Activated T-helper 17 cell treated with anti-CD3 and anti-CD28 coated beads, Interleukin-2, amount 50 U/mL, for 72 hours (primary cell): Measurements from ENCODE around the gene TTLL9. TPM values are rescaled to one million over a fixed set of nuclear protein-coding genes. Genes with fewer than 3 reads are reported as not detected.

Source experiments
- ATAC-seq: fragments of 150-1000 bp; cut with Tn5 transposase; replicated peaks from 2 replicates; pipeline ENCODE4 v1.10.0; 2021; ENCODE audit warnings: mild to moderate bottlenecking, moderate library complexity
- H3K27ac Mint-ChIP-seq: one replicate; pipeline ENCODE4 v1.8.0; 2022; ENCODE audit warnings: mixed read lengths
- H3K27me3 Mint-ChIP-seq: one replicate; pipeline ENCODE4 v1.8.0; 2022; ENCODE audit warnings: mixed read lengths
- H3K36me3 Mint-ChIP-seq: one replicate; pipeline ENCODE4 v1.8.0; 2022; ENCODE audit warnings: low read depth, mild to moderate bottlenecking, mixed read lengths
- H3K4me1 Mint-ChIP-seq: one replicate; pipeline ENCODE4 v1.8.0; 2022; ENCODE audit warnings: mixed read lengths
- H3K4me3 Mint-ChIP-seq: one replicate; pipeline ENCODE4 v1.8.0; 2022; ENCODE audit warnings: mild to moderate bottlenecking, mixed read lengths
- H3K9me3 Mint-ChIP-seq: one replicate; pipeline ENCODE4 v1.8.0; 2022; ENCODE audit warnings: mixed read lengths
- total RNA-seq, 2 donors: library from RNA; stranded (reverse); gene quantifications; one replicate each; pipeline ENCODE4 v1.2.3, GENCODE V29; 2022

TTLL9 gene
- total RNA-seq, 2 donors from 2014 or later: not detected

- Mint-ChIP-seq H3K9me3 (no peaks in the 10 kb centered on the region), H3K27me3 (no peaks in the 10 kb centered on the region), H3K27ac (no peak overlapping the region), H3K36me3 (no peaks in the 10 kb centered on the region), H3K4me1 (no peaks in the 10 kb centered on the region), H3K4me3 (no peak overlapping the region)
- no peak for ATAC-seq
Observed at GRCh38 chr20:31843881-31844280, 26.6 kb upstream of the TTLL9 start.

GRCh38 chr20:31844737-31845299 is 25.6 kb upstream of the TTLL9 start:
- Mint-ChIP-seq H3K27ac (no peak overlapping the region), H3K36me3 (no peaks in the 10 kb centered on the region), H3K4me1 (no peaks in the 10 kb centered on the region), H3K9me3 (no peaks in the 10 kb centered on the region), H3K4me3 (no peak overlapping the region), H3K27me3 (no peaks in the 10 kb centered on the region)
- no peak for ATAC-seq

- Mint-ChIP-seq H3K4me3 (no peak within 1 kb of the TSS), H3K9me3 (no peaks in the 10 kb centered on the region)
- no peak for ATAC-seq
Observed at GRCh38 chr20:31845300-31845863, 25.1 kb upstream of the TTLL9 start, which contains the start of gene FOXS1. Gene FOXS1, minus strand, starts transcription at chr20:31845604. Its CDS starts 62 bp downstream, at chr20:31845542.

GRCh38 chr20:31846793-31847138 is 23.7 kb upstream of the TTLL9 start:
- H3K4me3 Mint-ChIP-seq: no peak overlapping the region
- no peaks in the 10 kb centered on the region for H3K4me1 Mint-ChIP-seq
- H3K9me3 Mint-ChIP-seq: no peaks in the 10 kb centered on the region
- no peak overlapping the region for H3K27ac Mint-ChIP-seq
- ATAC-seq: no peak
- no peaks in the 10 kb centered on the region for H3K36me3 Mint-ChIP-seq
- H3K27me3 Mint-ChIP-seq: peaks cover 8% of the 10 kb centered on the region

More at GRCh38 chr20:31845300-31845863, 25.1 kb upstream of the TTLL9 start, which contains the start of gene FOXS1:
- Mint-ChIP-seq H3K4me1 (no peaks in the 10 kb centered on the region), H3K36me3 (no peaks in the 10 kb centered on the region), H3K27ac (no peak within 1 kb of the TSS), H3K27me3 (no peaks in the 10 kb centered on the region)

GRCh38 chr20:31848088-31848999 is 22.1 kb upstream of the TTLL9 start:
- Mint-ChIP-seq H3K4me3 (no peak overlapping the region), H3K9me3 (no peaks in the 10 kb centered on the region), H3K27me3 (peaks cover 8% of the 10 kb centered on the region), H3K4me1 (no peaks in the 10 kb centered on the region), H3K36me3 (no peaks in the 10 kb centered on the region), H3K27ac (no peak overlapping the region)
- no peak for ATAC-seq

GRCh38 chr20:31849306-31849930 is 21.0 kb upstream of the TTLL9 start:
- no peak overlapping the region for H3K27ac Mint-ChIP-seq
- H3K4me3 Mint-ChIP-seq: no peak overlapping the region
- peaks cover 8% of the 10 kb centered on the region for H3K27me3 Mint-ChIP-seq
- no peaks in the 10 kb centered on the region for H3K4me1 Mint-ChIP-seq
- H3K9me3 Mint-ChIP-seq: no peaks in the 10 kb centered on the region
- H3K36me3 Mint-ChIP-seq: no peaks in the 10 kb centered on the region
- no peak for ATAC-seq

GRCh38 chr20:31851240-31851955 is 19.0 kb upstream of the TTLL9 start:
- Mint-ChIP-seq H3K27me3 (peaks cover 8% of the 10 kb centered on the region), H3K4me3 (no peak overlapping the region), H3K9me3 (no peaks in the 10 kb centered on the region), H3K27ac (no peak overlapping the region), H3K4me1 (no peaks in the 10 kb centered on the region), H3K36me3 (no peaks in the 10 kb centered on the region)
- no peak for ATAC-seq

GRCh38 chr20:31853481-31853880 is 17.0 kb upstream of the TTLL9 start:
- Mint-ChIP-seq H3K4me1 (no peaks in the 10 kb centered on the region), H3K36me3 (no peaks in the 10 kb centered on the region), H3K27me3 (peaks cover 14% of the 10 kb centered on the region), H3K9me3 (no peaks in the 10 kb centered on the region), H3K27ac (no peak overlapping the region), H3K4me3 (no peak overlapping the region)
- no peak for ATAC-seq

GRCh38 chr20:31856516-31856915 is 13.9 kb upstream of the TTLL9 start:
- H3K36me3 Mint-ChIP-seq: no peaks in the 10 kb centered on the region
- H3K4me1 Mint-ChIP-seq: no peaks in the 10 kb centered on the region
- no peak overlapping the region for H3K4me3 Mint-ChIP-seq
- H3K9me3 Mint-ChIP-seq: no peaks in the 10 kb centered on the region
- H3K27ac Mint-ChIP-seq: no peak overlapping the region
- H3K27me3 Mint-ChIP-seq: peaks cover 13% of the 10 kb centered on the region
- ATAC-seq: no peak

GRCh38 chr20:31857861-31858759 is 12.3 kb upstream of the TTLL9 start:
- H3K27ac Mint-ChIP-seq: no peak overlapping the region
- H3K27me3 Mint-ChIP-seq: peaks cover 17% of the 10 kb centered on the region
- no peaks in the 10 kb centered on the region for H3K36me3 Mint-ChIP-seq
- no peak overlapping the region for H3K4me3 Mint-ChIP-seq
- H3K4me1 Mint-ChIP-seq: peaks cover 5% of the 10 kb centered on the region
- no peak for ATAC-seq
- no peaks in the 10 kb centered on the region for H3K9me3 Mint-ChIP-seq

- H3K4me3 Mint-ChIP-seq: no peak overlapping the region
- no peak overlapping the region for H3K27ac Mint-ChIP-seq
- no peaks in the 10 kb centered on the region for H3K36me3 Mint-ChIP-seq
- peaks cover 5% of the 10 kb centered on the region for H3K4me1 Mint-ChIP-seq
- H3K27me3 Mint-ChIP-seq: peaks cover 17% of the 10 kb centered on the region
- H3K9me3 Mint-ChIP-seq: no peaks in the 10 kb centered on the region
- no peak for ATAC-seq
Observed at GRCh38 chr20:31858760-31859083, 11.7 kb upstream of the TTLL9 start.

GRCh38 chr20:31859266-31859997 is 11.0 kb upstream of the TTLL9 start:
- H3K27ac Mint-ChIP-seq: no peak overlapping the region
- peaks cover 17% of the 10 kb centered on the region for H3K27me3 Mint-ChIP-seq
- H3K36me3 Mint-ChIP-seq: no peaks in the 10 kb centered on the region
- ATAC-seq: no peak
- no peak overlapping the region for H3K4me3 Mint-ChIP-seq
- peaks cover 5% of the 10 kb centered on the region for H3K4me1 Mint-ChIP-seq
- no peaks in the 10 kb centered on the region for H3K9me3 Mint-ChIP-seq

GRCh38 chr20:31859998-31860380 is 10.4 kb upstream of the TTLL9 start:
- no peak for ATAC-seq
- H3K27me3 Mint-ChIP-seq: peaks cover 17% of the 10 kb centered on the region

More at GRCh38 chr20:31859998-31860380, 10.4 kb upstream of the TTLL9 start:
- Mint-ChIP-seq H3K27ac (no peak overlapping the region), H3K9me3 (no peaks in the 10 kb centered on the region), H3K36me3 (no peaks in the 10 kb centered on the region), H3K4me1 (peaks cover 5% of the 10 kb centered on the region), H3K4me3 (no peak overlapping the region)
